HG03378 (cell line): Measurements from ENCODE around the gene AGXT2.
"Not testable (repeated sequence)": the region's sequence is repeated elsewhere in the genome, so short reads cannot be mapped to it uniquely, and the experiment has no call there.

ENCODE experiments used
- ATAC-seq: cut with Tn5 transposase; IDR thresholded peaks from one replicate; pipeline ENCODE4 v1.9.1; 2021; ENCODE audit warnings: mild to moderate bottlenecking, moderate library complexity; ENCODE audit not compliant: unreplicated experiment

AGXT2 gene

GRCh38 chr5:35056686-35057085 is 8.9 kb upstream of the AGXT2 start:
- no peak for ATAC-seq

GRCh38 chr5:35052838-35053237 is 5.1 kb upstream of the AGXT2 start:
- no peak for ATAC-seq

GRCh38 chr5:35050541-35051126 is 2.9 kb upstream of the AGXT2 start:
- ATAC-seq, result no peak

DNA sequence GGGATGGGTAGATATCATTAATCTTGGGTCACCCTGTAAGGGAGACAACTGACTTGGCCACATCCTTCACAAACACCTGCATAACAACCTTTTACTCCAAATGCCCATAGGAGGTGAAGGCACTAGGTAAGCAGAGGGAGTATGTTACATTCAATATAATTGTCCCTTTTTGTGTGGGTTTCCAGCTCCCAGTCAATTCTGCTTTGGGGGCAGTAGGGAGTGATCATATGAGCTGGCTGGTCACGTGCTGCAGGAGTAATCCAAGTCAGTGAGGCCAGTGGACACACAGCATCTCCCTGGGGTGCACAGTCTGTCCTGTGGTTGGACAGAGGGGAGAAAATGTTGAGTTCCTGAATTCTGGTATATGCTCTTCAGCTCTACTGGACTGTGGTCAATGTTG is 1.2 kb upstream of the AGXT2 start:
- no peak for ATAC-seq

DNA sequence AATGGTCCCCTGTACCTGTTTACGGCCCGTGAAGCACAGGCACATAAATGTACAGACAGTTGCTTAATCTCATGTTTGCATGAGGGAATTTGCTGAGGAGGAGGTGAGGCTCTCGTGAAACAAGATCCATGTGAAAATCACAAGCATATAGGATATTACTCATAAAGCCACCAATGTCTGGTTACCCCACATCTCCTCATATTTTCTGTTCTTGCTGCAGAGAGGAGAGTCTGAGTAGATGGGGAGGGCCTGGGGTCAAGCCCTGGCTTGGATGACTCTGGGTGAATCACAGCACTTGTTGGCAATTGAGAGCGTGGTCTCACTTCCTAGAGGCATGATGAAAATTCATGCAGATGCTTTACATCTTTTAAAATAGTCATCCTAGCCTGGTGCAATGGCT is 975 bp downstream of the AGXT2 start:
- no peak for ATAC-seq

- no peak for ATAC-seq
Measured at GRCh38 chr5:35045280-35045679, 2.5 kb downstream of the AGXT2 start.

- ATAC-seq, result no peak
Measured at GRCh38 chr5:35044649-35045048, 3.1 kb downstream of the AGXT2 start.

DNA sequence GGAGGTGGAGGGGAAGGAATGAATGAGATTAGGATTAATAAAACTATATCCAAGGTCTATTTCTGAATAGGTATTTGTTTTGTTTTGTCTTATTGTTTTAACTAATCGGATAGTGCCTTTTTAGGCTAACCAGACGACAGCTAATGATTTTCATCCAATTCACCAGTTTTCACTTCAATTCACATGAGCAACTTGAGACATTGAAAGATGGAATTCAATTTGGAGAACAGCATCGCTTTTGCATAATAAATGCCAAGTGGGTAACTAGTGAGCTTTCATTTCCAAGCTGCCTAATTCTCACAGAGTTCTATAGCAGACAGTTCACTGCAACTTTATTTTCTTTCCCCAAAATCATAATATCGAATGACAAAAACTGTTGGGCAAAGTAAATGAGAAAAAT is 5.0 kb downstream of the AGXT2 start:
- ATAC-seq, result no peak

- ATAC-seq, result no peak
Measured at GRCh38 chr5:35041261-35041660, 6.5 kb downstream of the AGXT2 start.

DNA sequence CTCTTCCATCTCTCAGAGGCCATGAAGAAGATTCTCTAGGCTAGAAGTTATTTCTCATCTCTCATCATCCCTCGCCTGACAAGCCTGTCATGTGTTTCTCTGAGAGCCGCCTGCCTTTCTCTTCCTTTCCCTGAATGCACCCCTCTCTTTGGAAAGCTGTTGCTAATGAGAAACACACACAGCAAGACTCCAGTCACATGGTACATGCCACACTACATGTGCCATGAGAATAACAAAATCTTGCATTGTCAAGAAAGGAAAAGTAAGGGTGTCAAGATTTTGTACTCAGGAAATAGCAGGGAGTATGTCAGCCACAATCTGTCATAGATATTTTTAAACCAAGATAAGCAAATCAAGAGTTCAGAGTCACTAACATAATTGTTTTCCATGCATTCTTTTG is 8.9 kb downstream of the AGXT2 start:
- ATAC-seq, result no peak

DNA sequence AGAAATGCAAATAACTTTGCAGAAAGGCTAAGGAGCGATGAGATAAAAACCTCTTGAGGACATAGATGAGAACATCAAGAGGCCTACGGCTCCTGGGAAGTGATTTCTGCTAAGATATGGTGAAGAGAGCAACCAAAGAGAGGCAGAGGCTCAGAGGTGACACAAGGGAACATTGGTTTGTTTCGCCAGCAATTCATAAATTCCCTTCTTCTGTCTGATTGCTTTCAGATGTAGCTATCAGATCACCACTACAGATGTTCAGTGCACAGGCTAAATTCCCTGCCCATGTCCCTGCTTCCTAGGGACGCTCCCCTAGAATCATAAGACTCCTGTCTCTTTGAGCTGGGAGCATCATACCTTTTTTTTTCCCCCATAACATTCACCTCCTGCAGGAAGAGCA is 11.2 kb downstream of the AGXT2 start:
- no peak for ATAC-seq

- ATAC-seq, result not testable (repeated sequence)
Measured at GRCh38 chr5:35035929-35036328, 11.8 kb downstream of the AGXT2 start.

DNA sequence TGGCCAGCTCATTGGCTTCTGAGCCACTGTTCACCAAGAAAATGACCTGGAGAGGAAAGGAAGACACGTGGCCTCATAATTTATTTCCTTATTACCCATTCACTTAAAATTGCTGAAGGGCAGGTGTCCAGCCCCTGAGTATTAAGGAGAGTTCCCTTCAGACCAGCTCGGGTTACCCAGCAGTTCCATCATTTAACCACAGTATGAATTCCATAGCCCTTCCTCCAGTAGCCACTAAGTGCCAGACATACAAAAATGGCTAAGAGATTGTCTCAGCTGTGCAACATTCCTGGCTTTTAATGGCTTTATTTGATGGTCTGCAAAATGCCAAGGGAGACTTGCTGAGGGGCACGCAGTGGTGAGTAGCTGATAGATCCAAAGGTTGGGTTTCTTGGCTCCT is 12.5 kb downstream of the AGXT2 start:
- ATAC-seq, result no peak

GRCh38 chr5:35032356-35032755 is 15.4 kb downstream of the AGXT2 start:
- no peak for ATAC-seq

GRCh38 chr5:35031276-35031675 is 16.5 kb downstream of the AGXT2 start:
- no peak for ATAC-seq

GRCh38 chr5:35030426-35031100 is 17.2 kb downstream of the AGXT2 start:
- ATAC-seq, result no peak

GRCh38 chr5:35029333-35029732 is 18.4 kb downstream of the AGXT2 start:
- ATAC-seq, result no peak

GRCh38 chr5:35026941-35027340 is 20.8 kb downstream of the AGXT2 start:
- no peak for ATAC-seq

- ATAC-seq, result no peak
Measured at GRCh38 chr5:35026280-35026840, 21.4 kb downstream of the AGXT2 start.

GRCh38 chr5:35024911-35025510 is 22.7 kb downstream of the AGXT2 start:
- no peak for ATAC-seq

DNA sequence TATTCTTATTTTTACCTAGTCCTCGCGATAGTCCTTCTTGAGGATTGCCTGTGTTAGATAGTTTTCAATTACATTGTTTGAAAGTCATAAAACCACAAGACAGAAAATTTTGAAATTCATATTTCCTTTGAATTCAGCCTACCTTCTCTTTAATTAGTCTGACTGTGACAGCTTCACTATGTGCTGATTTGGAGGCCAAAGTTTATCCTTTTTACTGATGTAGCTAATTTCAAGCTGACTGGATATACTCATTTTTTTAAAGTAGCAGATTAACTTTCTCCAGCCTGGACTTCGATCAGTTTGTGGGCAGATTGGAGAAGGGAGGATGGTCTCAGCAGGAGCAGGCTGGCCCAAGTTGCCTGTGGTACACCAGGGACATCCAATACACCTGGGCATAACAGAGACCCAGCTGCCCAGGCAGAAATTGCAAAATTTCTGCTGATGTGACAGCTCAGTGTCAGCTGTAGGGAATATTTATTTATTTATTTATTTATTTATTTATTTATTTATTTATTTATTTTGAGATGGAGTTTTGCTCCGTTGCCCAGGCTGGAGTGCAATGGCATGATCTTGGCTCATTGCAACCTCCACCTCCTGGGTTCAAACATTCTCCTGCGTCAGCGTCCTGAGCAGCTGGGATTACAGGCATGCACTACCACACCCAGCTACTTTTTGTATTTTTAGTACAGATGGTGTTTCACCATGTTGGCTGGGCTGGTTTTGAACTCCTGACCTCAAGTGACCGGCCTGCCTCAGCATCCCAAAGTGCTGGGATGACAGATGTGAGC is 24.2 kb downstream of the AGXT2 start:
- no peak for ATAC-seq
